MM.1S (cell line): ENCODE measurements around the gene FAM216A.
"Not testable (repeated sequence)": the region's sequence is repeated elsewhere in the genome, so short reads cannot be mapped to it uniquely, and the experiment has no call there.

Source experiments
- EZH2 ChIP-seq: fragments of 300-600 bp; sonication (generic); optimal IDR thresholded peaks from 2 replicates; pipeline ENCODE3; 2017; ENCODE audit warnings: low read depth, mild to moderate bottlenecking, antibody characterized with exemption, low read length, mixed read lengths
- EZH2phosphoT487 ChIP-seq: fragments of 300-600 bp; sonication (generic); IDR thresholded peaks from 2 replicates; pipeline ENCODE4 v1.6.1; 2018; ENCODE audit warnings: antibody characterized with exemption, low read length
- TF ChIP-seq, protein P1 (sequence below): fragments of 300-600 bp; sonication (generic); IDR thresholded peaks from 2 replicates; pipeline ENCODE4 v1.5.1; 2016; ENCODE audit warnings: antibody characterized with exemption, low read length, mixed read lengths

- TF ChIP-seq, protein P1, sequence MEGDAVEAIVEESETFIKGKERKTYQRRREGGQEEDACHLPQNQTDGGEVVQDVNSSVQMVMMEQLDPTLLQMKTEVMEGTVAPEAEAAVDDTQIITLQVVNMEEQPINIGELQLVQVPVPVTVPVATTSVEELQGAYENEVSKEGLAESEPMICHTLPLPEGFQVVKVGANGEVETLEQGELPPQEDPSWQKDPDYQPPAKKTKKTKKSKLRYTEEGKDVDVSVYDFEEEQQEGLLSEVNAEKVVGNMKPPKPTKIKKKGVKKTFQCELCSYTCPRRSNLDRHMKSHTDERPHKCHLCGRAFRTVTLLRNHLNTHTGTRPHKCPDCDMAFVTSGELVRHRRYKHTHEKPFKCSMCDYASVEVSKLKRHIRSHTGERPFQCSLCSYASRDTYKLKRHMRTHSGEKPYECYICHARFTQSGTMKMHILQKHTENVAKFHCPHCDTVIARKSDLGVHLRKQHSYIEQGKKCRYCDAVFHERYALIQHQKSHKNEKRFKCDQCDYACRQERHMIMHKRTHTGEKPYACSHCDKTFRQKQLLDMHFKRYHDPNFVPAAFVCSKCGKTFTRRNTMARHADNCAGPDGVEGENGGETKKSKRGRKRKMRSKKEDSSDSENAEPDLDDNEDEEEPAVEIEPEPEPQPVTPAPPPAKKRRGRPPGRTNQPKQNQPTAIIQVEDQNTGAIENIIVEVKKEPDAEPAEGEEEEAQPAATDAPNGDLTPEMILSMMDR, result not testable (repeated sequence)
- TF ChIP-seq EZH2, EZH2phosphoT487: not testable (repeated sequence)
Measured at GRCh38 chr12:110520876-110521712, 52.4 kb downstream of the FAM216A start.
